ENCODE measurements around the gene ASB2. TPM values are rescaled to one million over a fixed set of nuclear protein-coding genes. Genes with fewer than 3 reads are reported as not detected.
A peak's percentile ranks its signal among the peaks of the same experiment; 100 is the strongest.

The ASB2 gene
- total RNA-seq, 1 donor: 2.0 TPM

DNA sequence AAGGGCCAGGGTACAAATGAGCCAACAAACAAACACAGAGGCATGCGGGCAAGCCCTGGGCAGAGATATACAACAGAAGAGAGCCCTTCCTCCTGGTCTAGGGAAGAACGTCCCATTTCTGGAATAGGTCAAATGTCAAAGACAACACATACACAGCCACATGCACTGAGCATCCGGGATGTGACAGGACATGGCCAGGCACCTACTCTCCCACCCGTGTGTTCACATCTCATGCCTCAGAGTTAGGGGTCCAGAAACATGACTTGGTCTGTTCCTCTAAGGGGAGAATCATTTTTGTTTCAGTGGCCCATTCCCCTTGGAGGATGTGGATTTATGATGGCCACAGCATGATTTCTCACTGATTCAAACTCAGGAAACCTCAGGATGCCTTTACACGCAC lies 801 bp upstream of the ASB2 start:
- Histone ChIP-seq H3K4me1 (ENCODE audit: insufficient read depth, low read length) (peaks cover 32% of the 10 kb centered on the region), H3K9me3 (ENCODE audit: low read depth, low read length) (no peaks in the 10 kb centered on the region), H3K4me3 (ENCODE audit: low read length) (no peak overlapping the region), H3K27me3 (ENCODE audit: insufficient read depth, low read length) (peaks cover 3% of the 10 kb centered on the region)

DNA sequence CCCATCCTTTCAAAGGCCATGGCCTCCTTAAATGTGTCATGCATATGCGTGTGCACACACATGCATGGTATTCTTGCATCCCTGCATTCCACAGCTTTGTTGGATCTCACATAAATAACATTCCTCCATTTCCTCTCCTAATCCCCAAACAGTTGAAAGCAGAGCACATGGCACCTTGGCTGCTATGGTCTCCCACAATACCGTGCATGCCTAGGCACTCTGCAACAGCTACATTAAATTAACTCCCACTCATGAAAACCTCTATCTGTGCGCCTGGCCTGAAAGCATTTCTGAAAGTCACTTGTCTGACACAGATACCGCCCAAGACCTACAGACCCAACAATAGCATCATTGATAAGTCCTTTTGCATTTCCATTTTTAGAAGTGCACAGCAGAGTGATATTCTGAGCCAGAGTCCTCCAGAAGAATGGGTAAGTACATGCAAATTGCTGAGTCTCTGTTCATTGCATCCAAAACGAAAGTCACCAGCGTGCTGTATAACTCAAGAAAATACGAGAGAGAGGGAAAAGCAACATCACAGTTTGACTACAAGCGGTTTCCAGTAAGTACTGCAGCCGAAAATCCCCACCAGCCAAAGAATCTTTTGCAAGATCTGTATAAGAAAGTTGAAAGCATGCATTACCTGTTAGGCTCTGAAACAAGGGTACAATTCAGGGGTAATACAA lies 436 bp downstream of the ASB2 start:
- Histone ChIP-seq H3K9me3 (ENCODE audit: low read depth, low read length) (no peaks in the 10 kb centered on the region), H3K4me3 (ENCODE audit: low read length) (no peak overlapping the region), H3K27me3 (ENCODE audit: insufficient read depth, low read length) (peaks cover 3% of the 10 kb centered on the region), H3K4me1 (ENCODE audit: insufficient read depth, low read length) (peaks cover 37% of the 10 kb centered on the region)

DNA sequence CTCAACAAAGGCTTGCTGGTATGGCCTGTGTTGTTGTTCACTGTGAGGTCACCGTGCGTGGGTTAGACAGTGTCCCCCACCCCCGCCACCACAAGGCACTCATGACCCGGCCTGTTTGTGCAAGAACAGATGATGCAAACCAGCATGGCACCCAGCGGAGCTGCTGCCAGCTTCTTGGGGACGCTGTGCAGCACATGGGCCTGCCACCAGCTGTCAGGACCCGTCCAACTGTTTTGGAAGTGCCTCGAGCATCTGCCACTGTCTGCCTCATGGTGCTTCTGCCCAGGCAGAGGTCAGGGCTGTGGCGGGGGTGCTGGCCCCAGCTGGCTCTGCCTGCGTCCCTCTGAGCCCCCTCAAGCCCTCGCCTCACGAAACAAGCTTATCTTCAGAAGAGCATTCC lies 1.5 kb downstream of the ASB2 start:
- Histone ChIP-seq H3K27me3 (ENCODE audit: insufficient read depth, low read length) (peaks cover 3% of the 10 kb centered on the region), H3K9me3 (ENCODE audit: low read depth, low read length) (no peaks in the 10 kb centered on the region), H3K4me1 (ENCODE audit: insufficient read depth, low read length) (peaks cover 46% of the 10 kb centered on the region), H3K4me3 (ENCODE audit: low read length) (no peak overlapping the region)

DNA sequence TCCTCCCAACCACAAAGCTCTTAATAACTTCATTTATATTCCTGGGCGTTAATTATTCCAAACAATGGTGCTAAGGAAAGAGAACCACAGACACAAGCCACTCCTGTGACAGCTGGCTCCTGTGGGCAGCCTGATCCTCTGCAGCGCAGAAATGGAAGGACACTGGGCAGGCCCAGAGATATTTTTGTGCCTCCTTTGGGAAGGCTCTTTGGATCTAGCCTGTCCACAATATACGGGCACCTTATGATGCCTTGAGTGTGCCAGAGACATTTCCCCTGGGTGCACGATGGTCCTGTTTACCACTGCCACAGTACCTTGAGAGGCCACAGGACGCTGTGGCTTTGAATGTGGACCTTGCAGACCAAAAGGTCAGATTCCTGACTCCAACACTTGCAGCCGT lies 2.1 kb downstream of the ASB2 start:
- no peaks in the 10 kb centered on the region for H3K9me3 ChIP-seq (ENCODE audit: low read depth, low read length)
- peaks cover 50% of the 10 kb centered on the region for H3K4me1 ChIP-seq (ENCODE audit: insufficient read depth, low read length)
- no peak overlapping the region for H3K4me3 ChIP-seq (ENCODE audit: low read length)
- peaks cover 3% of the 10 kb centered on the region for H3K27me3 ChIP-seq (ENCODE audit: insufficient read depth, low read length)

DNA sequence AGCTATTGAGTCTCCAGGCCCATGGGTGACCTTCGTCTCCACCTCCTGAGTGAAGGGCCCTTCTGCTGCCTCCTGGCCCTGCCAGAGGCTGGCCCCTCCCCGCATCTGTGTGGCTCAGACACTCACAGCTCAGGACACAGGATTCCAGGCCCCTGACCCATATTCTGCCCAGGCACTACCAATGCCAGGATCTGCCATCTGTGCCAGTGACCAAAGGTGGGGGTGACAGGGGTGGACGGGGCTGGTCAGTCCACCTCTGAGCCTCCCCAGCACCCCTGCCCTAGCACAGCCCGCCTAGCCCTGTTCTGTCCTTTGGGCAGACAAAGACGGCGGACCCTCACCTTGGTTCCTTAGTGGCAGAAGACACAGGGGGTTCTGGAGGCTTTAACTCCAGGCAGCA lies 2.8 kb downstream of the ASB2 start:
- peaks cover 3% of the 10 kb centered on the region for H3K27me3 ChIP-seq (ENCODE audit: insufficient read depth, low read length)
- no peak overlapping the region for H3K4me3 ChIP-seq (ENCODE audit: low read length)
- peaks cover 51% of the 10 kb centered on the region for H3K4me1 ChIP-seq (ENCODE audit: insufficient read depth, low read length)
- H3K9me3 ChIP-seq (ENCODE audit: low read depth, low read length): no peaks in the 10 kb centered on the region

DNA sequence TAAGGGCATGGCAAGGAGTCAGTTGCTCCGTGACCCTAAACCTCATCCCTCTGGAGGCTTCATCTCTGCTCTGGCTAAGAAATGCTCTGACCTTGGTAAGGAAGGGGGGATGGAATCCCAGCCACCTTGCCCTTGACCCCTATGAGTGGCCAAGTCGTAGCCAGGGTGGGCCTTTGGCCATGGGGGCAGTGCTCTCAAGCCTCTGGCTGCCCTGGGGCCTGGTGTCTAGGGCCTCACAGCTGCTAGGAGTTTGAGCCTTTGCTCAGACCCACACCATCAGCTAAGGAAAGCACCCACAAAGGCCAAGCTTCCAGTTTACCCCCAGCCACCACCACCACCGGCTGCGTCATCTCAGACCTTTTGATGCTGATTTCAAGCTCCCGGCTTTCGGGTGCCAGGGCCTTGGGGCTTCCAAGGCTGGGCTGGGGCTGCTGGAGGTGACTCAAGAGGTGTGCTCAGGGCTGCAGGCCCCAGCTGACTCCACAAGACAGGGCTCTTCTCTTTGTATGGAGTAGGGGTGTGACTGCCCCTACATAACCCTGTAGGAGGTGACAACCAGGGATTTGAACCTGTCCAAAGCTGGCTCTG lies 3.7 kb downstream of the ASB2 start:
- Histone ChIP-seq H3K9me3 (ENCODE audit: low read depth, low read length) (no peaks in the 10 kb centered on the region), H3K4me3 (ENCODE audit: low read length) (no peak overlapping the region), H3K27me3 (ENCODE audit: insufficient read depth, low read length) (peaks cover 3% of the 10 kb centered on the region), H3K4me1 (ENCODE audit: insufficient read depth, low read length) (peaks cover 54% of the 10 kb centered on the region)

DNA sequence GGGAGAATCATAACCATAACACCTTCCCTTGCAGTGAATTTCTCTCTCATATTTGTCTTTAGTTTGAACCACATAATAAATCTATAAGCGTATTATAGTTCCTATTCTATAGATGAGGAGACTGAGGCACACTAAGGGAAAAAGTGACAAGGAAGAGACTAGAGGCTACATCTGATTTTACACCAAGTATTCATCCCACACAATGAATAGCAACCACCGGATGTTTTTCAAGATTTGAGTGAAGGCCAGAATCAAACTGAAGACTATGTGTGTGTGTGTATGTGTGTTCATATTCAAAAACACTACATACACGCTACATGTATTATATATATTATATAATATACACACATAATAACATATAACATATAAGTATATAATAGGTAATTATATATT lies 4.7 kb downstream of the ASB2 start:
- H3K4me1 ChIP-seq (ENCODE audit: insufficient read depth, low read length): peaks cover 55% of the 10 kb centered on the region
- no peaks in the 10 kb centered on the region for H3K9me3 ChIP-seq (ENCODE audit: low read depth, low read length)
- no peak overlapping the region for H3K4me3 ChIP-seq (ENCODE audit: low read length)
- peaks cover 3% of the 10 kb centered on the region for H3K27me3 ChIP-seq (ENCODE audit: insufficient read depth, low read length)

DNA sequence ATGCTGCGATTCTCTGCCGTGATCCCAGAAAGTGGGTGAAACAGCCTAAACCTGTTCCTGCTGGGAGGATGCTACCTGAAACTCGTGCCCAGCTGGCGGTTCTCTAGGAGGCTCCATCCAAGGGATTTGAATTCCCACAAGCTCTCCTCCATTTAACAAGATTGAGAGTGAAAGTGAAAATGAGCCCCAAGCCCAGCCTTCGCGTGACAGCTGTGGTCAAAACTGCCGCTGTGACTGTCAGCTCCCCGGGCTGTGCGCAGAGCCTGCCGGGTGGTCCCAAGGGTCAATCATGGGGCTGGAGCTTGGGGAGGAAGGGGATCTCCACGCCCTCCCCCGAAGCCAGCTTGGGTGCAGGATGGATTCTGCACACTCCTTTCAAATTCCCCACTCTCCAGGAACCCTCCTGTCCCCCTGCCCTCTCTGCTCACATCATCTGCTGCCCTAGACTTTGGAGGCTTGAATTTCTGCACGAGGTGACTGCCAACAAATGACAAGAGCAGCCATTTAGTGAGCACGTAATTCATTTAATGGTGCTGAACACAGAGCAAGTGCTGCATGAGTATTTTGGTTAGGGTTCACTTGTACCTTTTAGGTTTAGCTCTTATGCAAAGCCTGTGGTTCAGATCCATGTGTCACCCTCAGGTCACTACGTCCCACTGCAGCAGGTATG lies 5.3 kb downstream of the ASB2 start:
- H3K4me1 ChIP-seq (ENCODE audit: insufficient read depth, low read length): peaks cover 50% of the 10 kb centered on the region

DNA sequence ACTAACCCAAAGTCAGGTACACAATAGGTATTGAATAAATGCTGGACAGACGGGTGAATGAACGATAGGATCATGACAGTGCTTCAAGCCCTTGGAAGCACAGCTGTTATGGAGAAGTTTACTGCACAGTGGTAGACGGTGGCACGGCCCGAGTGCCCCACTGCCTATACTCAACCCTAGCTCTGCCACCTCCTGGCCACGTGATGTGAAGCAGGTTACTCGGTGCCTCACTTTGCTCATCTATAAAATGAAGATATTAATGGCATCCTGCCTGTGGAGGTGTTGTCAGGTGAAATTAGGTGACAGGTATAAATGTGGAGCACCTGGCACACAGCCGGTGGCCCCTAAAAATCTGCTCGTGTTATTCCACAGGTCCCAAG lies 5.8 kb downstream of the ASB2 start:
- peaks cover 45% of the 10 kb centered on the region for H3K4me1 ChIP-seq (ENCODE audit: insufficient read depth, low read length)
- H3K27me3 ChIP-seq (ENCODE audit: insufficient read depth, low read length): peaks cover under 1% of the 10 kb centered on the region
- no peaks in the 10 kb centered on the region for H3K9me3 ChIP-seq (ENCODE audit: low read depth, low read length)
- peak overlapping the region; percentile 32 for H3K4me3 ChIP-seq (ENCODE audit: low read length)

More for the DNA sequence above, 5.3 kb downstream of the ASB2 start:
- H3K9me3 ChIP-seq (ENCODE audit: low read depth, low read length): no peaks in the 10 kb centered on the region
- H3K27me3 ChIP-seq (ENCODE audit: insufficient read depth, low read length): peaks cover 3% of the 10 kb centered on the region
- peak overlapping the region; percentile 32 for H3K4me3 ChIP-seq (ENCODE audit: low read length)

DNA sequence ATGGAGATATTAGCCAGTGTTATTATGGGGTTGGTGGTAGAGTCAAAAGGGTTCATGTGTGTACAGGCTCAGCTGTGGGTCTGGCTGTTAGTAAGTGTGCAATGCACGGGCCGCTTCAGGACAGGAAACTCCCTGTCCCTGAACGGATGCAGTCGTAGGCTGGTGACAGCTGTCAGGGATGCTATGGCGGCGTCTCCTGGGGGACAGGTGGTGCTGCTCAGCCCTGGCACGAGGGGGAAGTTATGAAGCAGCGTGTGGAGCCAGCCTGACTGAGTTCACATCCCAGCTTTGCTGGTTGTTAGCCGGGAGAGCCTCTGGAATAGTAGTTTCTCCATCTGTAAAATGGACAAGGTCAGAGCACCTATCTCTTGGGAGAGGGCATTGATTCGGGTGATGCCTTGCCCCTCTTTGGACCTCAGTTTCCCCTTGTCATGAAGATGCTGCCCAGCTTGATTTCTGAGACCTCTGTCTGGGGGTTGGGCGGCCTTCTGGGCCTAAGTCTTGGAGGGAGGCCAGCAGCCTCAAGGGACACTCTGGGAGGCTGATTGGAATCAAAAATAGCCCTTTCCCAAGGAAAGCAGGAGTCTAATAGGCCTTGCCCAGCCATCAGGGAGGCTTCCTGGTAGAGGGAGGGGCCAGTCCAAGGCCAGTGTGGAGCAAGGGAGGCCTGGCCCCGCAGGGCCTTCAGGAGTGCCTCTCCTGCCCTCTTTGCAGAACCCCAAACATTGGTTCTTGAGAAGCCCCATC lies 7.1 kb downstream of the ASB2 start:
- Histone ChIP-seq H3K27me3 (ENCODE audit: insufficient read depth, low read length) (no peaks in the 10 kb centered on the region), H3K9me3 (ENCODE audit: low read depth, low read length) (no peaks in the 10 kb centered on the region), H3K4me3 (ENCODE audit: low read length) (no peak overlapping the region), H3K4me1 (ENCODE audit: insufficient read depth, low read length) (peaks cover 47% of the 10 kb centered on the region)

DNA sequence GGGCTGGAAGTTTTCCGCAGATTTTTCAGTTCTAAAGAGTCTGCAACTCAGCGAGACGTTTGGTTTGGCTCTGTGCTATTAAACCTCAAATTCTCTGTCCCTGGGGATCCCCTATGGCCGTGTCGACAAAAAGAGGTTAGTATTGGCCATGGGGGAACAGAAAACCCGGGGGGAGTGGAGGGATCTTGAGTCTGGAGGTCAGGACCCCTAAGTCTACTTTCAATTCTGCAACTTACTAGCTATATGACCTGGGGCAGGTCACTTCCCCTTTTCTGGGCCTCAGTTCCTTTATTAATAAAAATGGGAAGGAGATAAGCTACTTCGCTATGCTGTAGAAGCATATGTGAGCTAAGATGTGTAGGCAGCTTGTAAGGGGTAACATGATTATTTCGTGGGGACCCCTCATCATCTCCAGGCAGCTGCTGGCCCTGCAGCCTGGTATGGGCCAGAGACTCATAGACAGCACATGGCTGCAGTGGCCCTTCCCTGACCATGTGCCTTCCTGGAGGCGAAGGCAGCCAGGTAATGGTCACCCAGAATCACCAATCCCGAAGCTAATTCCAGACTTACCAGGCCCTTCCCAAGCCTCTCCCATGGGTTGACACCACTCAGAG lies 8.6 kb downstream of the ASB2 start:
- Histone ChIP-seq H3K4me1 (ENCODE audit: insufficient read depth, low read length) (peaks cover 62% of the 10 kb centered on the region), H3K4me3 (ENCODE audit: low read length) (no peak overlapping the region), H3K27me3 (ENCODE audit: insufficient read depth, low read length) (no peaks in the 10 kb centered on the region)

DNA sequence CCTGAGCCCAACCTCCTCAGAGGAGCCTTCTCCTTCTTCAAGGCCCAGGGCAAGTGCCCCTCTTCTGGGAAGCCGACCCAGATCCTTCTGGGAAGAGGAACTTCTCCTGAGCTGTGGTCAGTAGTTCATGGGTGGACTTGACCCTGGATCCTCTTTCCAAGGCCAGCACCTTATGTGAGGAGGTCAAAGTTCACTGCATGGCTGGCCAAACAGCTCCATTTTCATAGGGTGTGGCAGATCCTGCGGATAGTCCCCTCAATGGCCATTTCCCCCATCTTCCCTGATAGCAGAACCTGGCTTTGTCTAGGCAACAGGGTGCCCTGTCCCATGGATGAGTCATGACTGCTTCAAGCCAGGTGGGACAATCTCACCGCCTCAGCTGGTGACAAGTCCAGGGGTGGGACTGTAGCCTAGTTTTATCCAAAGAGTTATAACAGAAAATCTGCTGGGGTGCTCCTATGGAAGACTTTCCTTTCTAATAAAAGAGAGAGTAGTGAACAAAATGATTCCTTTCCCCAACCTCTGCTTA lies 10.4 kb downstream of the ASB2 start:
- H3K27me3 ChIP-seq (ENCODE audit: insufficient read depth, low read length): no peaks in the 10 kb centered on the region
- no peak overlapping the region for H3K4me3 ChIP-seq (ENCODE audit: low read length)
- H3K4me1 ChIP-seq (ENCODE audit: insufficient read depth, low read length): peaks cover 75% of the 10 kb centered on the region
- H3K9me3 ChIP-seq (ENCODE audit: low read depth, low read length): no peaks in the 10 kb centered on the region

More for the DNA sequence above, 8.6 kb downstream of the ASB2 start:
- no peaks in the 10 kb centered on the region for H3K9me3 ChIP-seq (ENCODE audit: low read depth, low read length)

DNA sequence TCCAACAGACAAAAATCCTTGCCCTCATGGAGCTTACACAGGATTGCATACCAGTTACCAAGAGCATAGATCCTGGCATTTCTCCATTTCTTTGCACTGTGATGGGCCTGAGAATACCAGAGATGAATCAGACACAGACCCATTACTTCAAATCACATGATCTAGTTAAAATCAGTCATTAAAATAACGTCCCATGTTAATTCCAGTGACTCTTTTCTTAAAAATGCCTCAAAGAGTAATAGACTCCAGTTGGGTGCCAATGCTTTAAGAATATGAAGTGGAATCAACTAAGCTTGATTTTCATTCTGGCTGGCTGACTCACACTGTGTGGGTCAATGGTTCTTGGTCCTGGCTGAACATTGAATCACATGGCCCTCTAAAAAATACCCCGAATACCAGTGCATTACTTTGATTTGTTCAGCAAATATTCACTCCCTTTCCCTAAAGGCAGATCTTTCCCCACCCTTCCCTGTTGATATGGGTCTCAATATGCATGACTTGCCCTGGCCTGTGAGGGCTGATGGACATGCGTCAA lies 11.0 kb downstream of the ASB2 start:
- no peaks in the 10 kb centered on the region for H3K27me3 ChIP-seq (ENCODE audit: insufficient read depth, low read length)
- H3K9me3 ChIP-seq (ENCODE audit: low read depth, low read length): no peaks in the 10 kb centered on the region
- no peak overlapping the region for H3K4me3 ChIP-seq (ENCODE audit: low read length)
- peaks cover 74% of the 10 kb centered on the region for H3K4me1 ChIP-seq (ENCODE audit: insufficient read depth, low read length)

DNA sequence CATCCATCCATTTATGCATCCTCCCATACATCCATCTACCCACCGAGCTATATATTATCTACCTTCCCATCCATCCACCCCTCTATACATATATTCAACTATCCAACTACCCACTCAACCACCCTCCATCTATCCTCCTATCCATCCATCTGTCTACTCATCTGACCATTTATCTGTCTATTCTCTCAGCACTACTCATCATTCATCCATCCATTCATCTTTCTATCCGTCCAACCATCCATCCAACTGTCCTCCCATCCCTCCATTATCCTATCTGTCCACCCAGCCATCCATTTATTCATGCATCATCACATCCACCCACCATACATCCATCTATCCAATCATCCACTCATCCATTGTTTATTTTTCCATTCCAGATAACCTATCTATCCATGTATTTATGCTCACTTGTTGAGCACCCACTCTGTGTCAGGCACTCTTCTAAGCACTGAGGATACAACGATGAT lies 11.5 kb downstream of the ASB2 start:
- no peaks in the 10 kb centered on the region for H3K9me3 ChIP-seq (ENCODE audit: low read depth, low read length)
- no peak overlapping the region for H3K4me3 ChIP-seq (ENCODE audit: low read length)

More for the DNA sequence above, 11.5 kb downstream of the ASB2 start:
- Histone ChIP-seq H3K27me3 (ENCODE audit: insufficient read depth, low read length) (no peaks in the 10 kb centered on the region), H3K4me1 (ENCODE audit: insufficient read depth, low read length) (peaks cover 75% of the 10 kb centered on the region)
